ENCODE data around the gene PRDM12.

Gene PRDM12

DNA sequence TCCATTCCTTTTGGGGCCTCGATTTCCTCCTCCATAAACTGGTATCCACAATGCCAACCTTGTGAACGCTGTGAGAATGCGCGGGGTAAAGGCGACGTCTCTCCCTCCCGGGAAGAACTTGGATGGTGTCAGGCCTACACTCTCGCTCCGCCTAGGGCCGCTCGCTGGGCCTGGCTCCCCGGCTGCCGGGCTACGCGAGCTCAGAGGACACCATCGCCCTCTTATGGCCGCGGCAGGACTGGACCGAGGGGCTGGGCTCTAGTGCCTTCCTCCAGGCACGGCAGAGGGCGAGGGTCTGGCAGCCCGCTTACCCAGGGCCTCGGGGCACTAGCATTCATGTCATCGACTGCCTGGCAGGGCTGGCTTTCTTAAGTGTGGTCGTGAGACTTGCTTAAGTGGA, 27.9 kb downstream of the PRDM12 start:
- no peak for DNase-seq (ENCODE audit: low spot score)

DNA sequence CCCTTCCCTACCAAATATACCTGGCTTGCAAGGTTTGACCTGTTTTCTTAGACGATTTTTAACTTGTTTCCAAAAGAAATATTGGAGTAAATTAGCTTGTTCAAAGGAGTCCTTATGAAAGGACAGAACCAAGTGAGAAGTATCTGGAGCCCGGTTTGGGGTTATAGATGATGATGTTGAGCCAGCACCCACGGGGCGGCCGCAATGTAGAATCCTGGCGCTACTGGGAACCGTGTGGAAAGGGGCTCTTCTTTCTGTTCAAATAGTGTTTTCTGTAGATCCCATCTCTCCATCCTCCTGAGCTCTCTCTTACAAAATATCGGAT, 28.7 kb downstream of the PRDM12 start:
- no peak for DNase-seq (ENCODE audit: low spot score)

- DNase-seq (ENCODE audit: low spot score), result peak; percentile 96
Measured at GRCh38 chr9:130693426-130694191, 29.2 kb downstream of the PRDM12 start, which contains the start of gene EXOSC2. TSS of gene EXOSC2 (plus strand) at chr9:130693780. CDS start at chr9:130693792, 12 bp downstream.

GRCh38 chr9:130694205-130694604, 29.8 kb downstream of the PRDM12 start:
- no peak for DNase-seq (ENCODE audit: low spot score)

GRCh38 chr9:130696139-130696650, 31.8 kb downstream of the PRDM12 start:
- DNase-seq (ENCODE audit: low spot score), result no peak

- DNase-seq (ENCODE audit: low spot score), result no peak
Measured at GRCh38 chr9:130696996-130697395, 32.6 kb downstream of the PRDM12 start.

- no peak for DNase-seq (ENCODE audit: low spot score)
Measured at GRCh38 chr9:130698514-130698913, 34.1 kb downstream of the PRDM12 start.

GRCh38 chr9:130699047-130699446, 34.7 kb downstream of the PRDM12 start:
- DNase-seq (ENCODE audit: low spot score), result no peak

GRCh38 chr9:130701059-130702022, 36.9 kb downstream of the PRDM12 start:
- peak; percentile 78 for DNase-seq (ENCODE audit: low spot score)

DNA sequence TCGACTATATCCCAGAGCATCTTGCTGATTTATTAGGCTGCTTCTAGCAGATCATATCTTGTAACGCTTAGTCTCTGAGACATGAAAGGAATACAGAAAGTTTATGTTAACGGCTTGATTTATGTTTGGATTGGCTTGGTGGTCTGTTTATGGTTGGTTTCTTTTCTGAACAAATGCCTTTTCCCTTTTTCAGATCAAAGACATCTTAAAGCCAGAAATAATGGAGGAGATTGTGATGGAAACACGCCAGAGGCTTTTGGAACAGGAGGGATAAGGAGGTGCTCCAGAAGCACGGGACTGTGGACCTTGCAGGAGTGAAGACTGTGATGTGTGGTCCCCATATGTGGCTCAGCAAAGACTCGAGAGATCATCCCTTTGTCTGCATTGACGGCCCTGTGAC, 39.1 kb downstream of the PRDM12 start:
- DNase-seq (ENCODE audit: low spot score), result no peak

- DNase-seq (ENCODE audit: low spot score), result no peak
Measured at GRCh38 chr9:130707225-130707976, 43.0 kb downstream of the PRDM12 start.

- DNase-seq (ENCODE audit: low spot score), result no peak
Measured at GRCh38 chr9:130710822-130711352, 46.5 kb downstream of the PRDM12 start.

GRCh38 chr9:130711469-130711868, 47.1 kb downstream of the PRDM12 start:
- no peak for DNase-seq (ENCODE audit: low spot score)

DNA sequence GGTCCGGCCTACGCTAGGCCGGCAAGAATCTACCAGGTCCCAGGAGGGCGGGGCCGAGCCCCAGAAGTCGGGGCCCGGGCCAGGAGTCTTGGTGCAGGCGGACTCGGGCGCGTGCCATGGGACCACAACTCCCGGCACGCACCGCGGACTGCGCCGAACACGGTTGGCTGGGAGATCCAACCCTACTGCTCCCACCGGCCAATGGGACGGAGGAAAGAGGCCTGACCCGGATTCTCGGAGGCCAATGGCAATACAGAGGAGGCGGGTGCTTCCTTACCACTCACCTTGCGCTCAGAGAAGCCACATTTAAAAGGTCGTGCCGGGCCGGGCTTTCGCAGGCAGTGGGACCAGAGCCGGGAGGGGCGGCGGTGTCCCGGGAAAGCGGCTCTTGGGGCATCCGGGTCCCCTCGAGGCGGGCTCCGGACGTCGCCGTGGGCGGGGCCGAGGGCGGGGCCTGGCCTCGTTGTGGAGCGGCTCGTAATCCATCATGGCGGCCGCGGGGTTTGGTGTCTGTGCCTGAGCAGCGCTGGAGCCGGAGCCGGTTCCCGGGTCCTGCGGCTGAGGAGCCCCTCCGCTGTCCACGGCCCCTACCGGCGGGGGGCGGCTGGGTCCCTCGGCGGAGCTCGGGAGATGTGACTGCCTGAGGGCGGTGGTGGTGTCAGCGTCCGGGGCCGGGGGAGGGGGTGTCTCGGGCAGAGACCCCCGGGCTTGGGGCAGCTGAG, 48.3 kb downstream of the PRDM12 start:
- DNase-seq (ENCODE audit: low spot score), result peak; percentile 97

- no peak for DNase-seq (ENCODE audit: low spot score)
Measured at GRCh38 chr9:130713286-130713960, 49.0 kb downstream of the PRDM12 start.

DNA sequence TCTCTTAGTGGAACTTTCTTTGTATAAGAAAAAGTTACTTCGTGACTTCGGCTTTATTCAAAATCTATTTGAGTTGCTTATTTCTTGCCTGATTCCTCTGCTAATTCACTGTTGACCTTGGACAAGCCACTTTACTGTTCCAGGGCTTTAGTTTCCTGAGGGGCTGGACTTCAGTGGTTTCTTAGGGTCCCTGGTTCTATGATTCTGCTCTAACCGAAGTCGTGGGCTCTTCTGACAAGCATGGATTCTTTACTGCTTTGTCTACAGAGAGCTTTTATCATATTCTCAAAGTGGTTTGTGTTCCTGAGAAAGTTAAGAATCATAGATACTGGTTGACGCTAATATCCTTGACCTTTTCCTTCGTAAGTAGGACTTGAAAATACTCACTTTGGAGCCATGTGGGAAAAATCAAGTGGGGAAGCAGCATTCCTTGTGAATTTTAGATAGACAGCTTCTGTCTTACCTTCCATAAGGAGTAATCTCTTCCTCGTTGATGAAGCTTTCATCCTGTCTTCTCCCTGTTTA, 50.3 kb downstream of the PRDM12 start:
- no peak for DNase-seq (ENCODE audit: low spot score)

- DNase-seq (ENCODE audit: low spot score), result no peak
Measured at GRCh38 chr9:130715270-130715669, 50.9 kb downstream of the PRDM12 start.

GRCh38 chr9:130718562-130718961, 54.2 kb downstream of the PRDM12 start:
- no peak for DNase-seq (ENCODE audit: low spot score)

GRCh38 chr9:130720762-130721161, 56.4 kb downstream of the PRDM12 start:
- no peak for DNase-seq (ENCODE audit: low spot score)

DNA sequence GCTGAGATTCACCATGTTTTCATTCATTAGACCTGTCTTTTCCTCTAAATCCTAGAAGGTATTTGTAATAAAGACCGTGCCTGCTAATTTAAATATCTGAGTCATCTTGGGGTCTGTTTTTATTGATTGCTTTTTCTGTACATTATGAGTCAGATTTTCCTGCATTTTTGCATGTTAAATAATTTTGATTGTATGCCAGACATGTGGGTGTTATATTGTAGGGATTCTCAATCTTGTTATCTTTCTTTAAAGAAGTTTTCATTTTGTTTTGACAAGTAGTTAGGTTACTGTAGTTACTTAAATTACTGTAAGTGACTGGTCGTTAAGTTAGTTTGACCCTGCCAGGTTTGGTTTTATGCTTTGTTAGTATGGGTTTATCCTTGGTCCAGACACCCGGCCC, 64.3 kb downstream of the PRDM12 start:
- no peak for DNase-seq (ENCODE audit: low spot score)

Data from AG08396 (cell line).